Fibroblast of lung (primary cell): Measurements from ENCODE around the gene TMEM163. TPM values are rescaled to one million over a fixed set of nuclear protein-coding genes. Genes with fewer than 3 reads are reported as not detected.

Experiments used
- DNase-seq, 2 donors: peaks; one replicate each; pipeline versions ENCODE4 v3.0.0 to v3.0.0-alpha.2; 2010; ENCODE audit warnings: low read depth in 2 of 2
- H2AFZ ChIP-seq: 2 replicates; pipeline ENCODE4 v1.5.1; 2012; ENCODE audit warnings: low read length, control low read depth, inconsistent platforms
- H3K27ac ChIP-seq: 2 replicates; pipeline ENCODE4 v1.5.1; 2011; ENCODE audit warnings: low read length, control low read depth; ENCODE audit not compliant: insufficient read depth
- H3K27me3 ChIP-seq: 2 replicates; pipeline ENCODE4 v1.5.1; 2011; ENCODE audit warnings: mild to moderate bottlenecking, low read length; ENCODE audit not compliant: control insufficient read depth, insufficient read depth
- H3K36me3 ChIP-seq: 2 replicates; pipeline ENCODE4 v1.5.1; 2011; ENCODE audit warnings: low read length; ENCODE audit not compliant: control insufficient read depth, insufficient read depth
- H3K4me1 ChIP-seq: 2 replicates; pipeline ENCODE4 v1.5.1; 2011; ENCODE audit warnings: low read length; ENCODE audit not compliant: control insufficient read depth, insufficient read depth; ENCODE audit errors: extremely low read depth
- H3K4me2 ChIP-seq: 2 replicates; pipeline ENCODE4 v1.5.1; 2011; ENCODE audit warnings: low read length, control low read depth; ENCODE audit not compliant: insufficient read depth; ENCODE audit errors: extremely low read depth
- H3K4me3 ChIP-seq, 4 experiments: fragments of 200-600 bp in 1 of 4; sonication (generic) in 1 of 4; replicated peaks in 1 of 4; 2 replicates each; pipeline ENCODE4 v1.5.1; 2011 to 2016; ENCODE audit warnings: low read length in 4 of 4, low read depth in 3 of 4, mild to moderate bottlenecking in 3 of 4, control low read depth in 2 of 4, inconsistent platforms in 1 of 4, mixed read lengths in 1 of 4; ENCODE audit not compliant: insufficient read depth in 1 of 4; ENCODE audit errors: control extremely low read depth in 1 of 4
- H3K79me2 ChIP-seq: 2 replicates; pipeline ENCODE4 v1.5.1; 2012; ENCODE audit warnings: mild to moderate bottlenecking, low read length, inconsistent platforms; ENCODE audit not compliant: control insufficient read depth, insufficient read depth
- H3K9ac ChIP-seq: 2 replicates; pipeline ENCODE4 v1.5.1; 2011; ENCODE audit warnings: mild to moderate bottlenecking, low read length, control low read depth; ENCODE audit not compliant: insufficient read depth
- H3K9me3 ChIP-seq: 2 replicates; pipeline ENCODE4 v1.5.1; 2012; ENCODE audit warnings: low read depth, low read length; ENCODE audit not compliant: control insufficient read depth, insufficient read depth
- H4K20me1 ChIP-seq: 2 replicates; pipeline ENCODE4 v1.5.1; 2011; ENCODE audit warnings: low read length; ENCODE audit not compliant: control insufficient read depth, insufficient read depth; ENCODE audit errors: extremely low read depth
- CTCF ChIP-seq, 2 donors: IDR thresholded peaks in 1 of 2; conservative IDR thresholded peaks in 1 of 2; 1 replicate in 1 of 2; 2 replicates in 1 of 2; pipeline ENCODE4 v1.5.1; 2011 to 2012; ENCODE audit warnings: low read length in 2 of 2, control low read depth in 1 of 2, inconsistent platforms in 1 of 2, low read depth in 1 of 2, mild to moderate bottlenecking in 1 of 2
- EZH2 ChIP-seq: IDR thresholded peaks from 2 replicates; pipeline ENCODE4 v1.5.1; 2012; ENCODE audit warnings: low read length, control low read depth, mild to moderate bottlenecking; ENCODE audit errors: missing control alignments
- polyA plus RNA-seq, 2 donors: library from polyadenylated mRNA; depleted of rRNA in 1 of 2; stranded (reverse) in 1 of 2; unstranded in 1 of 2; fragments of >200 nt; gene quantifications; 2 replicates each; pipeline ENCODE4 v1.2.1, GENCODE V29; 2011 to 2012; ENCODE audit warnings: missing spikeins in 1 of 2
- total RNA-seq: library from RNA; depleted of rRNA; stranded (reverse); fragments of >200 nt; gene quantifications from 2 replicates; pipeline ENCODE4 v1.2.1, GENCODE V29; 2014

The TMEM163 gene
- total and polyA plus RNA-seq, 2 donors (not counting 1 experiment from before 2014, with no cell fraction given) = under 0.01 to 0.03 TPM

GRCh38 chr2:134586326-134586965 is 132.4 kb downstream of the TMEM163 start:
- Histone ChIP-seq H3K9ac (no peak overlapping the region), H3K4me1 (no peaks in the 10 kb centered on the region), H3K4me3 (no peak overlapping the region), H3K4me2 (no peak overlapping the region), H3K79me2 (no peaks in the 10 kb centered on the region), H3K36me3 (no peaks in the 10 kb centered on the region), H4K20me1 (no peaks in the 10 kb centered on the region), H2AFZ (no peak overlapping the region), H3K27ac (no peak overlapping the region), H3K9me3 (no peaks in the 10 kb centered on the region), H3K27me3 (no peaks in the 10 kb centered on the region)
- no peak for DNase-seq
- TF ChIP-seq CTCF (conservative IDR thresholded peaks at IDR 0.05 in 1 of 2, IDR thresholded peaks at IDR 0.05 in 1 of 2; ENCODE audit: low read depth in 1 of 2, low read length in 2 of 2) (no peak), EZH2 (no peak)

- DNase-seq = no peak
- Histone ChIP-seq H3K27ac (no peak overlapping the region), H3K4me1 (no peaks in the 10 kb centered on the region), H3K79me2 (no peaks in the 10 kb centered on the region), H3K4me3 (no peak overlapping the region), H4K20me1 (no peaks in the 10 kb centered on the region), H3K4me2 (no peak overlapping the region), H3K36me3 (no peaks in the 10 kb centered on the region), H3K9me3 (no peaks in the 10 kb centered on the region), H2AFZ (no peak overlapping the region), H3K27me3 (no peaks in the 10 kb centered on the region), H3K9ac (no peak overlapping the region)
- TF ChIP-seq CTCF (conservative IDR thresholded peaks at IDR 0.05 in 1 of 2, IDR thresholded peaks at IDR 0.05 in 1 of 2; ENCODE audit: low read depth in 1 of 2, low read length in 2 of 2) (no peak), EZH2 (no peak)
Observed at GRCh38 chr2:134583997-134584520, 134.7 kb downstream of the TMEM163 start.

- Histone ChIP-seq H3K4me2 (no peak overlapping the region), H2AFZ (no peak overlapping the region), H3K9me3 (no peaks in the 10 kb centered on the region), H3K79me2 (no peaks in the 10 kb centered on the region), H3K4me3 (no peak overlapping the region), H3K36me3 (no peaks in the 10 kb centered on the region), H3K27ac (no peak overlapping the region), H4K20me1 (no peaks in the 10 kb centered on the region), H3K9ac (no peak overlapping the region), H3K27me3 (no peaks in the 10 kb centered on the region), H3K4me1 (no peaks in the 10 kb centered on the region)
- DNase-seq = no peak
- TF ChIP-seq CTCF (conservative IDR thresholded peaks at IDR 0.05 in 1 of 2, IDR thresholded peaks at IDR 0.05 in 1 of 2; ENCODE audit: low read depth in 1 of 2, low read length in 2 of 2) (no peak), EZH2 (no peak)
Observed at GRCh38 chr2:134583462-134583861, 135.3 kb downstream of the TMEM163 start.
